Memory B cell (primary cell): ENCODE measurements around the gene ACKR3.

Source experiments
- ATAC-seq: fragments of 150-1000 bp; cut with Tn5 transposase; 2 replicates; pipeline ENCODE4 v1.10.0; 2021; ENCODE audit warnings: low read depth, mild to moderate bottlenecking, moderate library complexity
- DNase-seq, 2 donors: peaks; one replicate each; pipeline ENCODE4 v3.0.0; 2022; ENCODE audit warnings: low spot score in 2 of 2
- H3K27ac Mint-ChIP-seq: one replicate; pipeline ENCODE4 v1.8.0; 2022; ENCODE audit warnings: mild to moderate bottlenecking, moderate library complexity, mixed read lengths
- H3K27me3 Mint-ChIP-seq: one replicate; pipeline ENCODE4 v1.8.0; 2022; ENCODE audit warnings: mixed read lengths
- H3K36me3 Mint-ChIP-seq: one replicate; pipeline ENCODE4 v1.8.0; 2022; ENCODE audit warnings: mild to moderate bottlenecking, mixed read lengths
- H3K4me1 Mint-ChIP-seq: one replicate; pipeline ENCODE4 v1.8.0; 2022; ENCODE audit warnings: mixed read lengths
- H3K4me3 Mint-ChIP-seq: one replicate; pipeline ENCODE4 v1.8.0; 2022; ENCODE audit warnings: mild to moderate bottlenecking, moderate library complexity, mixed read lengths
- H3K9me3 Mint-ChIP-seq: one replicate; pipeline ENCODE4 v1.8.0; 2022; ENCODE audit warnings: mixed read lengths

The ACKR3 gene

GRCh38 chr2:236625156-236625690, 55.6 kb downstream of the ACKR3 start:
- ATAC-seq: no peak
- Mint-ChIP-seq H3K27me3 (peaks cover 11% of the 10 kb centered on the region), H3K4me1 (no peaks in the 10 kb centered on the region), H3K4me3 (no peak overlapping the region), H3K36me3 (no peaks in the 10 kb centered on the region), H3K27ac (no peak overlapping the region), H3K9me3 (no peaks in the 10 kb centered on the region)
- DNase-seq: no peak

- no peak overlapping the region for H3K4me3 Mint-ChIP-seq
- H3K27ac Mint-ChIP-seq: no peak overlapping the region
- no peak for DNase-seq
- ATAC-seq: no peak
- H3K36me3 Mint-ChIP-seq: no peaks in the 10 kb centered on the region
- peaks cover 6% of the 10 kb centered on the region for H3K27me3 Mint-ChIP-seq
- H3K9me3 Mint-ChIP-seq: no peaks in the 10 kb centered on the region
- H3K4me1 Mint-ChIP-seq: no peaks in the 10 kb centered on the region
Measured at GRCh38 chr2:236626391-236627150, 56.9 kb downstream of the ACKR3 start.

GRCh38 chr2:236627193-236627592, 57.6 kb downstream of the ACKR3 start:
- Mint-ChIP-seq H3K36me3 (no peaks in the 10 kb centered on the region), H3K27me3 (peaks cover 8% of the 10 kb centered on the region), H3K4me1 (no peaks in the 10 kb centered on the region), H3K9me3 (no peaks in the 10 kb centered on the region), H3K4me3 (no peak overlapping the region), H3K27ac (no peak overlapping the region)
- DNase-seq: no peak
- no peak for ATAC-seq

- Mint-ChIP-seq H3K36me3 (no peaks in the 10 kb centered on the region), H3K27me3 (peaks cover 11% of the 10 kb centered on the region), H3K9me3 (no peaks in the 10 kb centered on the region), H3K4me1 (no peaks in the 10 kb centered on the region), H3K27ac (no peak overlapping the region), H3K4me3 (no peak overlapping the region)
- DNase-seq: no peak
- ATAC-seq: no peak
Measured at GRCh38 chr2:236627841-236628240, 58.2 kb downstream of the ACKR3 start.

GRCh38 chr2:236628256-236628901, 58.8 kb downstream of the ACKR3 start:
- Mint-ChIP-seq H3K27ac (no peak overlapping the region), H3K4me3 (no peak overlapping the region), H3K36me3 (no peaks in the 10 kb centered on the region), H3K4me1 (no peaks in the 10 kb centered on the region), H3K27me3 (peaks cover 16% of the 10 kb centered on the region), H3K9me3 (no peaks in the 10 kb centered on the region)
- DNase-seq (no peak), ATAC-seq (no peak)

GRCh38 chr2:236628981-236629605, 59.5 kb downstream of the ACKR3 start:
- no peaks in the 10 kb centered on the region for H3K4me1 Mint-ChIP-seq
- no peak for DNase-seq
- no peak overlapping the region for H3K27ac Mint-ChIP-seq
- H3K36me3 Mint-ChIP-seq: no peaks in the 10 kb centered on the region
- no peak for ATAC-seq
- H3K4me3 Mint-ChIP-seq: no peak overlapping the region
- H3K9me3 Mint-ChIP-seq: no peaks in the 10 kb centered on the region
- peaks cover 16% of the 10 kb centered on the region for H3K27me3 Mint-ChIP-seq

- Mint-ChIP-seq H3K27me3 (peaks cover 16% of the 10 kb centered on the region), H3K4me1 (no peaks in the 10 kb centered on the region), H3K36me3 (no peaks in the 10 kb centered on the region), H3K27ac (no peak overlapping the region), H3K4me3 (no peak overlapping the region), H3K9me3 (no peaks in the 10 kb centered on the region)
- no peak for DNase-seq
- no peak for ATAC-seq
Measured at GRCh38 chr2:236629961-236630872, 60.6 kb downstream of the ACKR3 start.

GRCh38 chr2:236631281-236631855, 61.7 kb downstream of the ACKR3 start:
- H3K27ac Mint-ChIP-seq: no peak overlapping the region
- H3K4me1 Mint-ChIP-seq: no peaks in the 10 kb centered on the region
- H3K4me3 Mint-ChIP-seq: no peak overlapping the region
- no peaks in the 10 kb centered on the region for H3K9me3 Mint-ChIP-seq
- no peak for ATAC-seq
- H3K27me3 Mint-ChIP-seq: peaks cover 12% of the 10 kb centered on the region
- no peak for DNase-seq
- H3K36me3 Mint-ChIP-seq: no peaks in the 10 kb centered on the region

- ATAC-seq: no peak
- H3K4me1 Mint-ChIP-seq: no peaks in the 10 kb centered on the region
- no peaks in the 10 kb centered on the region for H3K9me3 Mint-ChIP-seq
- no peaks in the 10 kb centered on the region for H3K36me3 Mint-ChIP-seq
- H3K4me3 Mint-ChIP-seq: no peak overlapping the region
- H3K27ac Mint-ChIP-seq: no peak overlapping the region
- DNase-seq: no peak
- peaks cover 12% of the 10 kb centered on the region for H3K27me3 Mint-ChIP-seq
Measured at GRCh38 chr2:236631856-236632291, 62.2 kb downstream of the ACKR3 start.
